HepG2 (cell line): Measurements from ENCODE around the gene COA7. TPM values are rescaled to one million over a fixed set of nuclear protein-coding genes. Genes with fewer than 3 reads are reported as not detected.

ENCODE experiments used
- DPF2 ChIP-seq: sonication (generic); formaldehyde crosslinking; IDR thresholded peaks from 2 replicates; pipeline ENCODE4 v1.4.0; 2020; ENCODE audit warnings: mild to moderate bottlenecking, low read depth, missing genetic modification reagents, borderline replicate concordance
- HDAC6 ChIP-seq: fragments of 200-600 bp; sonication (generic); IDR thresholded peaks from 2 replicates; pipeline ENCODE4 v1.7.0; 2017; ENCODE audit warnings: mild to moderate bottlenecking, antibody characterized with exemption, low read length, low read depth
- JUND ChIP-seq: sonication (generic); formaldehyde crosslinking; IDR thresholded peaks from 2 replicates; pipeline ENCODE4 v1.8.0; 2022; ENCODE audit warnings: mild to moderate bottlenecking, missing genetic modification reagents
- LRRFIP1 ChIP-seq: sonication (generic); formaldehyde crosslinking; conservative IDR thresholded peaks from 2 replicates; pipeline ENCODE4 v1.4.0; 2020; ENCODE audit warnings: missing genetic modification reagents
- SP2 ChIP-seq: sonication (generic); formaldehyde crosslinking; IDR thresholded peaks from 2 replicates; pipeline ENCODE4 v1.5.1; 2020; ENCODE audit warnings: mild to moderate bottlenecking, missing genetic modification reagents
- TOE1 ChIP-seq: sonication (generic); formaldehyde crosslinking; IDR thresholded peaks from 2 replicates; pipeline ENCODE4 v1.4.0; 2020; ENCODE audit warnings: mild to moderate bottlenecking, missing genetic modification reagents
- ZC3H4 ChIP-seq: sonication (generic); formaldehyde crosslinking; IDR thresholded peaks from 2 replicates; pipeline ENCODE4 v1.4.0; 2020; ENCODE audit warnings: missing genetic modification reagents, borderline replicate concordance
- ZKSCAN1 ChIP-seq: fragments of 150-350 bp; IDR thresholded peaks from 2 replicates; pipeline ENCODE4 v1.6.1; 2014; ENCODE audit warnings: low read length
- ZNF33A ChIP-seq: sonication (generic); formaldehyde crosslinking; IDR thresholded peaks from 2 replicates; pipeline ENCODE4 v1.5.1; 2020; ENCODE audit warnings: missing genetic modification reagents, mild to moderate bottlenecking, moderate library complexity, borderline replicate concordance
- ZNF556 ChIP-seq: sonication (generic); formaldehyde crosslinking; IDR thresholded peaks from 2 replicates; pipeline ENCODE4 v1.4.0; 2020; ENCODE audit warnings: mild to moderate bottlenecking, missing genetic modification reagents, borderline replicate concordance
- ZSCAN29 ChIP-seq: sonication (generic); formaldehyde crosslinking; conservative IDR thresholded peaks from 2 replicates; pipeline ENCODE4 v1.4.0; 2020; ENCODE audit warnings: mild to moderate bottlenecking, missing genetic modification reagents
- polyA plus RNA-seq, 8 experiments: library from polyadenylated mRNA; depleted of rRNA in 3 of 8; stranded (reverse) in 7 of 8; unstranded in 1 of 8; fragments of >200 nt; fragmentation: Illumina TruSeq in 4 of 8; extraction: Trizol in 4 of 8; gene quantifications; 2 replicates each; pipeline versions ENCODE4 v1.2.1 to v1.2.3, GENCODE V29; 2011 to 2016; ENCODE audit warnings: low read depth in 4 of 8, missing spikeins in 1 of 8, mixed read lengths in 1 of 8; ENCODE audit not compliant: insufficient read depth in 1 of 8
- total RNA-seq, 5 experiments: library from RNA; depleted of rRNA; stranded (reverse); fragments of >200 nt; fragmentation: Illumina TruSeq; extraction: Trizol; gene quantifications; 2 replicates each; pipeline ENCODE4 v1.2.3, GENCODE V29; 2016; ENCODE audit warnings: low read depth in 1 of 5
- TF ChIP-seq, protein P1 (sequence below): sonication (generic); formaldehyde crosslinking; IDR thresholded peaks from 2 replicates; pipeline ENCODE4 v1.5.0; 2020; ENCODE audit warnings: mild to moderate bottlenecking, missing genetic modification reagents
- TF ChIP-seq, protein P2 (sequence below): sonication (generic); formaldehyde crosslinking; IDR thresholded peaks from 2 replicates; pipeline ENCODE4 v1.5.1; 2020; ENCODE audit warnings: mild to moderate bottlenecking, missing genetic modification reagents, borderline replicate concordance
- TF ChIP-seq, protein P3 (sequence below): sonication (generic); formaldehyde crosslinking; IDR thresholded peaks from 2 replicates; pipeline ENCODE4 v1.5.1; 2020; ENCODE audit warnings: missing genetic modification reagents, mild to moderate bottlenecking, borderline replicate concordance

Gene COA7
- total and polyA plus RNA-seq, 2 of the 13 experiments (the other 11 are each of a cell fraction or from before 2014, with no cell fraction given): 12.3 to 30.4 TPM

- TF ChIP-seq, protein P1, sequence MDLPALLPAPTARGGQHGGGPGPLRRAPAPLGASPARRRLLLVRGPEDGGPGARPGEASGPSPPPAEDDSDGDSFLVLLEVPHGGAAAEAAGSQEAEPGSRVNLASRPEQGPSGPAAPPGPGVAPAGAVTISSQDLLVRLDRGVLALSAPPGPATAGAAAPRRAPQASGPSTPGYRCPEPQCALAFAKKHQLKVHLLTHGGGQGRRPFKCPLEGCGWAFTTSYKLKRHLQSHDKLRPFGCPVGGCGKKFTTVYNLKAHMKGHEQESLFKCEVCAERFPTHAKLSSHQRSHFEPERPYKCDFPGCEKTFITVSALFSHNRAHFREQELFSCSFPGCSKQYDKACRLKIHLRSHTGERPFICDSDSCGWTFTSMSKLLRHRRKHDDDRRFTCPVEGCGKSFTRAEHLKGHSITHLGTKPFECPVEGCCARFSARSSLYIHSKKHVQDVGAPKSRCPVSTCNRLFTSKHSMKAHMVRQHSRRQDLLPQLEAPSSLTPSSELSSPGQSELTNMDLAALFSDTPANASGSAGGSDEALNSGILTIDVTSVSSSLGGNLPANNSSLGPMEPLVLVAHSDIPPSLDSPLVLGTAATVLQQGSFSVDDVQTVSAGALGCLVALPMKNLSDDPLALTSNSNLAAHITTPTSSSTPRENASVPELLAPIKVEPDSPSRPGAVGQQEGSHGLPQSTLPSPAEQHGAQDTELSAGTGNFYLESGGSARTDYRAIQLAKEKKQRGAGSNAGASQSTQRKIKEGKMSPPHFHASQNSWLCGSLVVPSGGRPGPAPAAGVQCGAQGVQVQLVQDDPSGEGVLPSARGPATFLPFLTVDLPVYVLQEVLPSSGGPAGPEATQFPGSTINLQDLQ (CRISPR knock-in tag): peak; percentile 89; the same call in 1 of the 2 replicates
- TF ChIP-seq SP2 (peak; percentile 52; the same call in 1 of the 2 replicates), ZSCAN29 (CRISPR knock-in tag) (peak; percentile 49; the same call in 1 of the 2 replicates), DPF2 (CRISPR knock-in tag) (no peak), ZNF556 (CRISPR knock-in tag) (peak; percentile 70; the same call in 1 of the 2 replicates), JUND (peak; percentile 41; the same call in 1 of the 2 replicates), LRRFIP1 (CRISPR knock-in tag) (no peak; the same call in 1 of the 2 replicates), TOE1 (CRISPR knock-in tag) (no peak), ZC3H4 (CRISPR knock-in tag) (no peak), HDAC6 (no peak), ZKSCAN1 (peak; percentile 88), ZNF33A (CRISPR knock-in tag) (no peak)
- TF ChIP-seq, protein P2, sequence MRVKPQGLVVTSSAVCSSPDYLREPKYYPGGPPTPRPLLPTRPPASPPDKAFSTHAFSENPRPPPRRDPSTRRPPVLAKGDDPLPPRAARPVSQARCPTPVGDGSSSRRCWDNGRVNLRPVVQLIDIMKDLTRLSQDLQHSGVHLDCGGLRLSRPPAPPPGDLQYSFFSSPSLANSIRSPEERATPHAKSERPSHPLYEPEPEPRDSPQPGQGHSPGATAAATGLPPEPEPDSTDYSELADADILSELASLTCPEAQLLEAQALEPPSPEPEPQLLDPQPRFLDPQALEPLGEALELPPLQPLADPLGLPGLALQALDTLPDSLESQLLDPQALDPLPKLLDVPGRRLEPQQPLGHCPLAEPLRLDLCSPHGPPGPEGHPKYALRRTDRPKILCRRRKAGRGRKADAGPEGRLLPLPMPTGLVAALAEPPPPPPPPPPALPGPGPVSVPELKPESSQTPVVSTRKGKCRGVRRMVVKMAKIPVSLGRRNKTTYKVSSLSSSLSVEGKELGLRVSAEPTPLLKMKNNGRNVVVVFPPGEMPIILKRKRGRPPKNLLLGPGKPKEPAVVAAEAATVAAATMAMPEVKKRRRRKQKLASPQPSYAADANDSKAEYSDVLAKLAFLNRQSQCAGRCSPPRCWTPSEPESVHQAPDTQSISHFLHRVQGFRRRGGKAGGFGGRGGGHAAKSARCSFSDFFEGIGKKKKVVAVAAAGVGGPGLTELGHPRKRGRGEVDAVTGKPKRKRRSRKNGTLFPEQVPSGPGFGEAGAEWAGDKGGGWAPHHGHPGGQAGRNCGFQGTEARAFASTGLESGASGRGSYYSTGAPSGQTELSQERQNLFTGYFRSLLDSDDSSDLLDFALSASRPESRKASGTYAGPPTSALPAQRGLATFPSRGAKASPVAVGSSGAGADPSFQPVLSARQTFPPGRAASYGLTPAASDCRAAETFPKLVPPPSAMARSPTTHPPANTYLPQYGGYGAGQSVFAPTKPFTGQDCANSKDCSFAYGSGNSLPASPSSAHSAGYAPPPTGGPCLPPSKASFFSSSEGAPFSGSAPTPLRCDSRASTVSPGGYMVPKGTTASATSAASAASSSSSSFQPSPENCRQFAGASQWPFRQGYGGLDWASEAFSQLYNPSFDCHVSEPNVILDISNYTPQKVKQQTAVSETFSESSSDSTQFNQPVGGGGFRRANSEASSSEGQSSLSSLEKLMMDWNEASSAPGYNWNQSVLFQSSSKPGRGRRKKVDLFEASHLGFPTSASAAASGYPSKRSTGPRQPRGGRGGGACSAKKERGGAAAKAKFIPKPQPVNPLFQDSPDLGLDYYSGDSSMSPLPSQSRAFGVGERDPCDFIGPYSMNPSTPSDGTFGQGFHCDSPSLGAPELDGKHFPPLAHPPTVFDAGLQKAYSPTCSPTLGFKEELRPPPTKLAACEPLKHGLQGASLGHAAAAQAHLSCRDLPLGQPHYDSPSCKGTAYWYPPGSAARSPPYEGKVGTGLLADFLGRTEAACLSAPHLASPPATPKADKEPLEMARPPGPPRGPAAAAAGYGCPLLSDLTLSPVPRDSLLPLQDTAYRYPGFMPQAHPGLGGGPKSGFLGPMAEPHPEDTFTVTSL (CRISPR knock-in tag): peak; percentile 48; the same call in 1 of the 2 replicates
- TF ChIP-seq, protein P3, sequence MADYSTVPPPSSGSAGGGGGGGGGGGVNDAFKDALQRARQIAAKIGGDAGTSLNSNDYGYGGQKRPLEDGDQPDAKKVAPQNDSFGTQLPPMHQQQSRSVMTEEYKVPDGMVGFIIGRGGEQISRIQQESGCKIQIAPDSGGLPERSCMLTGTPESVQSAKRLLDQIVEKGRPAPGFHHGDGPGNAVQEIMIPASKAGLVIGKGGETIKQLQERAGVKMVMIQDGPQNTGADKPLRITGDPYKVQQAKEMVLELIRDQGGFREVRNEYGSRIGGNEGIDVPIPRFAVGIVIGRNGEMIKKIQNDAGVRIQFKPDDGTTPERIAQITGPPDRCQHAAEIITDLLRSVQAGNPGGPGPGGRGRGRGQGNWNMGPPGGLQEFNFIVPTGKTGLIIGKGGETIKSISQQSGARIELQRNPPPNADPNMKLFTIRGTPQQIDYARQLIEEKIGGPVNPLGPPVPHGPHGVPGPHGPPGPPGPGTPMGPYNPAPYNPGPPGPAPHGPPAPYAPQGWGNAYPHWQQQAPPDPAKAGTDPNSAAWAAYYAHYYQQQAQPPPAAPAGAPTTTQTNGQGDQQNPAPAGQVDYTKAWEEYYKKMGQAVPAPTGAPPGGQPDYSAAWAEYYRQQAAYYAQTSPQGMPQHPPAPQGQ (CRISPR knock-in tag): no peak
Measured at GRCh38 chr1:52697795-52698674, at the start of gene COA7 (continued).
